Measurements from ENCODE around the gene GRB14.

DNA sequence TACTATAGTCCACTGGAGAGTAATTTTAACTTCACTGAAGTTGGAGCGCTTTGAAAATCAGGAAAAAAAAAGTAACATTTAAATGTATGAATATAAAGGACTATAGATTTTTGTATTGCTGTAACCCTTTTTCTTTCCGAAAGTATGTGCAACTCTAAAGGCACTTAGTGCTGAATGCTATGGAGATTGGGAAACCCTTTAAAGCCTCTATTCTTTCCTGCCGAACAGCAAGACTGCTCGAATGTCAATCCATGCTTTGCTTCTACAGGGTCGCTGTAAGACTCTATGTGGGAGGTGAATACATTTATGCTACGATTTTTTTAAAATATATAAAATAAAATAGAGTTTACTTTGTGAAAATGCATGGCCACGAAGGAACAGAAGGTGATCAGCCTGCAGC is 825 bp downstream of the GRB14 start:
- TF ChIP-seq, protein P1, sequence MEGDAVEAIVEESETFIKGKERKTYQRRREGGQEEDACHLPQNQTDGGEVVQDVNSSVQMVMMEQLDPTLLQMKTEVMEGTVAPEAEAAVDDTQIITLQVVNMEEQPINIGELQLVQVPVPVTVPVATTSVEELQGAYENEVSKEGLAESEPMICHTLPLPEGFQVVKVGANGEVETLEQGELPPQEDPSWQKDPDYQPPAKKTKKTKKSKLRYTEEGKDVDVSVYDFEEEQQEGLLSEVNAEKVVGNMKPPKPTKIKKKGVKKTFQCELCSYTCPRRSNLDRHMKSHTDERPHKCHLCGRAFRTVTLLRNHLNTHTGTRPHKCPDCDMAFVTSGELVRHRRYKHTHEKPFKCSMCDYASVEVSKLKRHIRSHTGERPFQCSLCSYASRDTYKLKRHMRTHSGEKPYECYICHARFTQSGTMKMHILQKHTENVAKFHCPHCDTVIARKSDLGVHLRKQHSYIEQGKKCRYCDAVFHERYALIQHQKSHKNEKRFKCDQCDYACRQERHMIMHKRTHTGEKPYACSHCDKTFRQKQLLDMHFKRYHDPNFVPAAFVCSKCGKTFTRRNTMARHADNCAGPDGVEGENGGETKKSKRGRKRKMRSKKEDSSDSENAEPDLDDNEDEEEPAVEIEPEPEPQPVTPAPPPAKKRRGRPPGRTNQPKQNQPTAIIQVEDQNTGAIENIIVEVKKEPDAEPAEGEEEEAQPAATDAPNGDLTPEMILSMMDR (IDR thresholded peaks at IDR 0.05; ENCODE audit: low read depth, low read length) = no peak
- TF ChIP-seq POLR2A (IDR thresholded peaks at IDR 0.05; ENCODE audit: extremely low read depth, insufficient read length) (no peak), MYC (IDR thresholded peaks at IDR 0.05; ENCODE audit: low read depth, low read length) (no peak)
- TF ChIP-seq, protein P2, sequence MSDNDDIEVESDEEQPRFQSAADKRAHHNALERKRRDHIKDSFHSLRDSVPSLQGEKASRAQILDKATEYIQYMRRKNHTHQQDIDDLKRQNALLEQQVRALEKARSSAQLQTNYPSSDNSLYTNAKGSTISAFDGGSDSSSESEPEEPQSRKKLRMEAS (IDR thresholded peaks at IDR 0.05; ENCODE audit: low read depth, low read length) = no peak
